K562 (cell line): Measurements from ENCODE around the gene RAD54L. TPM values are rescaled to one million over a fixed set of nuclear protein-coding genes. Genes with fewer than 3 reads are reported as not detected.

ENCODE experiments used
- ARNT ChIP-seq, 2 experiments: fragments of 450-650 bp; IDR thresholded peaks; 2 replicates each; pipeline ENCODE4 v1.6.1; 2016; ENCODE audit warnings: mild to moderate bottlenecking in 1 of 2
- ATF6 ChIP-seq: sonication (generic); formaldehyde crosslinking; IDR thresholded peaks from 2 replicates; pipeline ENCODE4 v1.4.0; 2020; ENCODE audit warnings: mild to moderate bottlenecking, missing genetic modification reagents
- CBX3 ChIP-seq, 2 experiments: IDR thresholded peaks; 1 replicate in 1 of 2; 2 replicates in 1 of 2; pipeline ENCODE4 v1.6.1; 2012; ENCODE audit warnings: inconsistent platforms in 2 of 2, low read length in 2 of 2, borderline replicate concordance in 1 of 2, control low read depth in 1 of 2
- DIDO1 ChIP-seq: fragments of 450-650 bp; IDR thresholded peaks from 2 replicates; pipeline ENCODE4 v1.6.1; 2016; ENCODE audit warnings: low read depth, missing biosample characterization, missing genetic modification characterization
- GTF2E2 ChIP-seq: fragments of 200-800 bp; sonication (Bioruptor generic); IDR thresholded peaks from 2 replicates; pipeline ENCODE4 v1.6.1; 2016; ENCODE audit warnings: missing genetic modification characterization, missing compliant biosample characterization
- KDM1A ChIP-seq, 2 experiments: fragments of 450-650 bp; IDR thresholded peaks; 2 replicates each; pipeline ENCODE4 v1.6.1; 2016; ENCODE audit warnings: mild to moderate bottlenecking in 2 of 2
- KLF6 ChIP-seq: fragments of 250-450 bp; sonication (Bioruptor Pico); IDR thresholded peaks from 2 replicates; pipeline ENCODE4 v1.4.0; 2020; ENCODE audit warnings: mild to moderate bottlenecking, moderate library complexity, borderline replicate concordance
- PTBP1 ChIP-seq: fragments of 200-400 bp; formaldehyde crosslinking; IDR thresholded peaks from 2 replicates; pipeline ENCODE4 v1.6.1; 2017; ENCODE audit warnings: low read depth, low read length
- TFAM ChIP-seq: fragments of 250-450 bp; sonication (Bioruptor Pico); conservative IDR thresholded peaks from 2 replicates; pipeline ENCODE4 v1.5.0; 2021; ENCODE audit warnings: mild to moderate bottlenecking, moderate library complexity
- TGIF2 ChIP-seq: sonication (generic); formaldehyde crosslinking; IDR thresholded peaks from 2 replicates; pipeline ENCODE4 v1.8.1; 2022; ENCODE audit warnings: mild to moderate bottlenecking, missing genetic modification reagents, moderate library complexity
- TOE1 ChIP-seq, 2 experiments: fragments of 450-650 bp in 1 of 2; sonication (generic) in 1 of 2; formaldehyde crosslinking in 1 of 2; IDR thresholded peaks; 2 replicates each; pipeline versions ENCODE4 v1.7.1 to v1.8.0; 2016 to 2022; ENCODE audit warnings: borderline replicate concordance in 2 of 2, mild to moderate bottlenecking in 2 of 2, antibody characterized with exemption in 1 of 2, inconsistent platforms in 1 of 2, low read depth in 1 of 2, missing genetic modification reagents in 1 of 2, moderate library complexity in 1 of 2
- WHSC1 ChIP-seq: IDR thresholded peaks from one replicate; pipeline ENCODE4 v1.6.1; 2012; ENCODE audit warnings: low read length, control low read depth, inconsistent platforms
- ZBTB26 ChIP-seq: fragments of 450-650 bp; formaldehyde crosslinking; IDR thresholded peaks from 2 replicates; pipeline ENCODE4 v1.4.0; 2022; ENCODE audit warnings: missing genetic modification characterization
- ZFP36 ChIP-seq: fragments of 150-350 bp; IDR thresholded peaks from 2 replicates; pipeline ENCODE4 v1.6.1; 2018; ENCODE audit warnings: low read length, low read depth; ENCODE audit not compliant: partially characterized antibody
- ZNF324 ChIP-seq: fragments of 250-450 bp; sonication (Bioruptor Pico); IDR thresholded peaks from 2 replicates; pipeline ENCODE4 v1.4.0; 2020; ENCODE audit warnings: mild to moderate bottlenecking
- polyA plus RNA-seq, 8 experiments: library from polyadenylated mRNA; depleted of rRNA in 4 of 8; stranded (reverse) in 5 of 8; unstranded in 3 of 8; fragments of >200 nt; fragmentation: Nextera tagmentation in 2 of 8; fragmentation: Illumina TruSeq in 1 of 8; extraction: Ambion mirVana in 2 of 8; extraction: Trizol in 1 of 8; gene quantifications; 2 replicates each; pipeline versions ENCODE4 v1.2.1 to v1.2.3, GENCODE V29; 2011 to 2014; ENCODE audit warnings: inconsistent platforms in 1 of 8, missing spikeins in 1 of 8
- total RNA-seq, 7 experiments: library from RNA; depleted of rRNA in 6 of 7; stranded (reverse); fragments of >200 nt in 6 of 7; fragmentation: Illumina TruSeq in 2 of 7; extraction: Trizol in 2 of 7; gene quantifications; 2 replicates each; pipeline versions ENCODE4 v1.2.1 to v1.2.3, GENCODE V29; 2011 to 2021; ENCODE audit warnings: low replicate concordance in 1 of 7
- TF ChIP-seq, protein P1 (sequence below), 2 experiments: fragments of 450-650 bp in 1 of 2; sonication (generic) in 1 of 2; formaldehyde crosslinking in 1 of 2; IDR thresholded peaks in 1 of 2; conservative IDR thresholded peaks in 1 of 2; 2 replicates each; pipeline versions ENCODE4 v1.6.1 to v1.8.1; 2016 to 2023; ENCODE audit warnings: mild to moderate bottlenecking in 2 of 2, moderate library complexity in 2 of 2, inconsistent platforms in 1 of 2, missing genetic modification reagents in 1 of 2
- TF ChIP-seq, protein P2 (sequence below), 3 experiments: IDR thresholded peaks in 2 of 3; conservative IDR thresholded peaks in 1 of 3; 2 replicates each; pipeline ENCODE4 v1.5.1; 2011 to 2012; ENCODE audit warnings: low read length in 3 of 3, mild to moderate bottlenecking in 3 of 3, control low read depth in 2 of 3, improper control_type of control experiment in 1 of 3, inconsistent platforms in 1 of 3, low read depth in 1 of 3, mixed read lengths in 1 of 3, moderate library complexity in 1 of 3; ENCODE audit not compliant: insufficient read depth in 2 of 3
- TF ChIP-seq, protein P3 (sequence below): fragments of 250-450 bp; sonication (Bioruptor Pico); IDR thresholded peaks from 2 replicates; pipeline ENCODE4 v1.8.0; 2022; ENCODE audit warnings: moderate library complexity, mild to moderate bottlenecking, inconsistent platforms

RAD54L gene
- total and polyA plus RNA-seq, 9 of the 15 experiments (the other 6 are each of a cell fraction or from before 2014, with no cell fraction given) = 17.9 to 92.3 (median 37.5) TPM

- TF ChIP-seq, protein P1, sequence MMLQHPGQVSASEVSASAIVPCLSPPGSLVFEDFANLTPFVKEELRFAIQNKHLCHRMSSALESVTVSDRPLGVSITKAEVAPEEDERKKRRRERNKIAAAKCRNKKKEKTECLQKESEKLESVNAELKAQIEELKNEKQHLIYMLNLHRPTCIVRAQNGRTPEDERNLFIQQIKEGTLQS (IDR thresholded peaks at IDR 0.05) = peak; percentile 83
- TF ChIP-seq, protein P1 (CRISPR knock-in tag; conservative IDR thresholded peaks at IDR 0.05) = peak; percentile 82
- TF ChIP-seq ZFP36 = peak; percentile 24
- TF ChIP-seq KDM1A (IDR thresholded peaks at IDR 0.05) = no peak
- TF ChIP-seq GTF2E2 (tag) = peak; percentile 97
- no peak for TF ChIP-seq CBX3 (IDR thresholded peaks at IDR 0.05; ENCODE audit: borderline replicate concordance in 1 of 2, low read length in 2 of 2)
- TF ChIP-seq ZBTB26 (CRISPR knock-in tag) = 0 out of 2 replicates have a peak, but pooled peaks have one; percentile 20
- no peak for TF ChIP-seq WHSC1
- TF ChIP-seq TFAM (CRISPR knock-in tag) = no peak
- TF ChIP-seq ATF6 = 0 out of 2 replicates have a peak, but pooled peaks have one; percentile 27
- TF ChIP-seq, protein P2, sequence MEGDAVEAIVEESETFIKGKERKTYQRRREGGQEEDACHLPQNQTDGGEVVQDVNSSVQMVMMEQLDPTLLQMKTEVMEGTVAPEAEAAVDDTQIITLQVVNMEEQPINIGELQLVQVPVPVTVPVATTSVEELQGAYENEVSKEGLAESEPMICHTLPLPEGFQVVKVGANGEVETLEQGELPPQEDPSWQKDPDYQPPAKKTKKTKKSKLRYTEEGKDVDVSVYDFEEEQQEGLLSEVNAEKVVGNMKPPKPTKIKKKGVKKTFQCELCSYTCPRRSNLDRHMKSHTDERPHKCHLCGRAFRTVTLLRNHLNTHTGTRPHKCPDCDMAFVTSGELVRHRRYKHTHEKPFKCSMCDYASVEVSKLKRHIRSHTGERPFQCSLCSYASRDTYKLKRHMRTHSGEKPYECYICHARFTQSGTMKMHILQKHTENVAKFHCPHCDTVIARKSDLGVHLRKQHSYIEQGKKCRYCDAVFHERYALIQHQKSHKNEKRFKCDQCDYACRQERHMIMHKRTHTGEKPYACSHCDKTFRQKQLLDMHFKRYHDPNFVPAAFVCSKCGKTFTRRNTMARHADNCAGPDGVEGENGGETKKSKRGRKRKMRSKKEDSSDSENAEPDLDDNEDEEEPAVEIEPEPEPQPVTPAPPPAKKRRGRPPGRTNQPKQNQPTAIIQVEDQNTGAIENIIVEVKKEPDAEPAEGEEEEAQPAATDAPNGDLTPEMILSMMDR (IDR thresholded peaks at IDR 0.05 in 2 of 3, conservative IDR thresholded peaks at IDR 0.05 in 1 of 3; ENCODE audit: insufficient read depth in 2 of 3, low read depth in 1 of 3, low read length in 3 of 3) = peak; percentile 20 to 46 (median 46); a peak in 3 of 6 replicates
- 0 out of 2 replicates have a peak, but pooled peaks have one; percentile 45 for TF ChIP-seq DIDO1 (tag)
- no peak for TF ChIP-seq TGIF2 (CRISPR knock-in tag)
- no peak for TF ChIP-seq PTBP1
- peak; percentile 99 for TF ChIP-seq TOE1 (IDR thresholded peaks at IDR 0.05; ENCODE audit: borderline replicate concordance)
- no peak for TF ChIP-seq TOE1 (CRISPR knock-in tag; IDR thresholded peaks at IDR 0.05; ENCODE audit: borderline replicate concordance, low read depth)
- TF ChIP-seq, protein P3, sequence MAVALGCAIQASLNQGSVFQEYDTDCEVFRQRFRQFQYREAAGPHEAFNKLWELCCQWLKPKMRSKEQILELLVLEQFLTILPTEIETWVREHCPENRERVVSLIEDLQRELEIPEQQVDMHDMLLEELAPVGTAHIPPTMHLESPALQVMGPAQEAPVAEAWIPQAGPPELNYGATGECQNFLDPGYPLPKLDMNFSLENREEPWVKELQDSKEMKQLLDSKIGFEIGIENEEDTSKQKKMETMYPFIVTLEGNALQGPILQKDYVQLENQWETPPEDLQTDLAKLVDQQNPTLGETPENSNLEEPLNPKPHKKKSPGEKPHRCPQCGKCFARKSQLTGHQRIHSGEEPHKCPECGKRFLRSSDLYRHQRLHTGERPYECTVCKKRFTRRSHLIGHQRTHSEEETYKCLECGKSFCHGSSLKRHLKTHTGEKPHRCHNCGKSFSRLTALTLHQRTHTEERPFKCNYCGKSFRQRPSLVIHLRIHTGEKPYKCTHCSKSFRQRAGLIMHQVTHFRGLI (CRISPR knock-in tag) = no peak
- peak in 1 of 2 experiments; percentile 60; a peak in 3 of 4 replicates for TF ChIP-seq ARNT (IDR thresholded peaks at IDR 0.05)
- TF ChIP-seq KLF6 = peak; percentile 68; the same call in 1 of the 2 replicates
- TF ChIP-seq ZNF324 (CRISPR knock-in tag) = peak; percentile 31; the same call in 1 of the 2 replicates
Measured at GRCh38 chr1:46303038-46303871, 55.7 kb downstream of the RAD54L start, which contains the start of the genes LRRC41 and UQCRH (continued).
